ENCODE measurements around the gene AGTR1.

Gene AGTR1

GRCh38 chr3:148728753-148729152 lies 31.1 kb downstream of the AGTR1 start:
- H3K27ac ChIP-seq: no peak overlapping the region
- DNase-seq (ENCODE audit: low spot score): no peak
- CTCF ChIA-PET: interaction anchor here (0.6 kb wide), 1 partner anchor 308 kb away, joined by 3 read pairs; no protein-coding TSS in a partner anchor
- no peak for TF ChIP-seq CTCF (conservative IDR thresholded peaks at IDR 0.05; ENCODE audit: low read depth)
- POLR2A ChIA-PET (ENCODE audit: low non-redundant PET): no interaction called here

- ChIA-PET CTCF (interaction anchor here (0.6 kb wide), 1 partner anchor 11 kb away, joined by 3 read pairs; no protein-coding TSS in a partner anchor), POLR2A (ENCODE audit: low non-redundant PET) (no interaction called here)
- H3K27ac ChIP-seq: no peak overlapping the region
- no peak for DNase-seq (ENCODE audit: low spot score)
- TF ChIP-seq CTCF (conservative IDR thresholded peaks at IDR 0.05; ENCODE audit: low read depth): no peak
These were observed 31.9 kb downstream of the AGTR1 start for GRCh38 chr3:148729476-148730055.

- DNase-seq (ENCODE audit: low spot score): no peak
- H3K27ac ChIP-seq: no peak overlapping the region
- CTCF ChIA-PET: interaction anchor here (0.5 to 1.1 kb wide), 3 partner anchors 11 to 635 kb away, joined by 3 read pairs; no protein-coding TSS in a partner anchor
- POLR2A ChIA-PET (ENCODE audit: low non-redundant PET): no interaction called here
- no peak for TF ChIP-seq CTCF (conservative IDR thresholded peaks at IDR 0.05; ENCODE audit: low read depth)
These were observed 33.0 kb downstream of the AGTR1 start for GRCh38 chr3:148730676-148731075.

- DNase-seq (ENCODE audit: low spot score): no peak
- ChIA-PET CTCF (interaction anchor here (0.6 to 1.3 kb wide), 2 partner anchors 67 to 1922 kb away, joined by 3 to 4 read pairs; no protein-coding TSS in a partner anchor), POLR2A (ENCODE audit: low non-redundant PET) (no interaction called here)
- no peak for TF ChIP-seq CTCF (conservative IDR thresholded peaks at IDR 0.05; ENCODE audit: low read depth)
- H3K27ac ChIP-seq: no peak overlapping the region
These were observed 37.9 kb downstream of the AGTR1 start for GRCh38 chr3:148735597-148735996.

GRCh38 chr3:148736086-148736485 lies 38.4 kb downstream of the AGTR1 start:
- POLR2A ChIA-PET (ENCODE audit: low non-redundant PET): no interaction called here
- no peak for TF ChIP-seq CTCF (conservative IDR thresholded peaks at IDR 0.05; ENCODE audit: low read depth)
- no peak overlapping the region for H3K27ac ChIP-seq
- CTCF ChIA-PET: interaction anchor here (0.6 to 1.3 kb wide), 2 partner anchors 68 to 1922 kb away, joined by 3 to 4 read pairs; no protein-coding TSS in a partner anchor
- DNase-seq (ENCODE audit: low spot score): no peak

- ChIA-PET CTCF (interaction anchor here (0.6 kb wide), 1 partner anchor 436 kb away, joined by 3 read pairs; no protein-coding TSS in a partner anchor), POLR2A (ENCODE audit: low non-redundant PET) (no interaction called here)
- no peak overlapping the region for H3K27ac ChIP-seq
- DNase-seq (ENCODE audit: low spot score): no peak
- TF ChIP-seq CTCF (conservative IDR thresholded peaks at IDR 0.05; ENCODE audit: low read depth): no peak
These were observed 39.4 kb downstream of the AGTR1 start for GRCh38 chr3:148737104-148737530.

Measured in RWPE1 (cell line).